ENCODE results near the gene GPR25. TPM values are rescaled to one million over a fixed set of nuclear protein-coding genes. Genes with fewer than 3 reads are reported as not detected.

Gene GPR25
- total and polyA plus RNA-seq, 10 of the 15 experiments (the other 5 are each of a cell fraction or from before 2014, with no cell fraction given) = not detected

- in situ Hi-C loops (cut with MboI) (no loop called here), intact Hi-C loops (cut with micrococcal nuclease; ENCODE audit: unreplicated experiment) (loop anchor here (1.0 to 2.0 kb wide), 2 partner anchors 216 to 279 kb away; no protein-coding TSS in a partner anchor)
- Histone ChIP-seq H2AFZ (ENCODE audit: control insufficient read depth, low read depth, low read length) (no peak overlapping the region), H3K4me2 (ENCODE audit: control insufficient read depth, insufficient read depth) (no peak overlapping the region), H3K27ac (ENCODE audit: control insufficient read depth, insufficient read depth) (no peak overlapping the region), H3K9ac (ENCODE audit: control insufficient read depth, insufficient read depth, low read length) (no peak overlapping the region), H3K4me1 (ENCODE audit: control insufficient read depth, insufficient read depth, low read length) (no peaks in the 10 kb centered on the region), H4K20me1 (ENCODE audit: control insufficient read depth, insufficient read depth) (no peaks in the 10 kb centered on the region), H3K9me3 (replicated peaks; ENCODE audit: control insufficient read depth, insufficient read depth, low read length) (peaks cover 4% of the 10 kb centered on the region; the same call in 2 of the 3 replicates), H3K27me3 (replicated peaks in 1 of 2; ENCODE audit: control insufficient read depth in 2 of 2, insufficient read depth in 2 of 2, low read length in 1 of 2) (no peaks in the 10 kb centered on the region), H3K79me2 (ENCODE audit: control insufficient read depth, insufficient read depth, low read length) (no peaks in the 10 kb centered on the region), H3K4me3 (no peak overlapping the region), H3K36me3 (ENCODE audit: control insufficient read depth in 2 of 2, insufficient read depth in 2 of 2, low read length in 1 of 2) (peaks cover 1 to 7% of the 10 kb centered on the region in 2 experiments; a peak in 1 of 4 replicates)
- TF ChIP-seq, protein P1, sequence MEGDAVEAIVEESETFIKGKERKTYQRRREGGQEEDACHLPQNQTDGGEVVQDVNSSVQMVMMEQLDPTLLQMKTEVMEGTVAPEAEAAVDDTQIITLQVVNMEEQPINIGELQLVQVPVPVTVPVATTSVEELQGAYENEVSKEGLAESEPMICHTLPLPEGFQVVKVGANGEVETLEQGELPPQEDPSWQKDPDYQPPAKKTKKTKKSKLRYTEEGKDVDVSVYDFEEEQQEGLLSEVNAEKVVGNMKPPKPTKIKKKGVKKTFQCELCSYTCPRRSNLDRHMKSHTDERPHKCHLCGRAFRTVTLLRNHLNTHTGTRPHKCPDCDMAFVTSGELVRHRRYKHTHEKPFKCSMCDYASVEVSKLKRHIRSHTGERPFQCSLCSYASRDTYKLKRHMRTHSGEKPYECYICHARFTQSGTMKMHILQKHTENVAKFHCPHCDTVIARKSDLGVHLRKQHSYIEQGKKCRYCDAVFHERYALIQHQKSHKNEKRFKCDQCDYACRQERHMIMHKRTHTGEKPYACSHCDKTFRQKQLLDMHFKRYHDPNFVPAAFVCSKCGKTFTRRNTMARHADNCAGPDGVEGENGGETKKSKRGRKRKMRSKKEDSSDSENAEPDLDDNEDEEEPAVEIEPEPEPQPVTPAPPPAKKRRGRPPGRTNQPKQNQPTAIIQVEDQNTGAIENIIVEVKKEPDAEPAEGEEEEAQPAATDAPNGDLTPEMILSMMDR (IDR thresholded peaks at IDR 0.05 in 2 of 3, conservative IDR thresholded peaks at IDR 0.05 in 1 of 3; ENCODE audit: control insufficient read depth in 2 of 3, extremely low read depth in 1 of 3, insufficient read depth in 1 of 3, low read depth in 3 of 3, low read length in 3 of 3) = peak in 1 of 3 experiments; percentile 2; a peak in 2 of 6 replicates
- TF ChIP-seq SMC3 (IDR thresholded peaks at IDR 0.05; ENCODE audit: borderline replicate concordance, low read length) = peak; percentile 20; the same call in 1 of the 2 replicates
- TF ChIP-seq, protein P2, sequence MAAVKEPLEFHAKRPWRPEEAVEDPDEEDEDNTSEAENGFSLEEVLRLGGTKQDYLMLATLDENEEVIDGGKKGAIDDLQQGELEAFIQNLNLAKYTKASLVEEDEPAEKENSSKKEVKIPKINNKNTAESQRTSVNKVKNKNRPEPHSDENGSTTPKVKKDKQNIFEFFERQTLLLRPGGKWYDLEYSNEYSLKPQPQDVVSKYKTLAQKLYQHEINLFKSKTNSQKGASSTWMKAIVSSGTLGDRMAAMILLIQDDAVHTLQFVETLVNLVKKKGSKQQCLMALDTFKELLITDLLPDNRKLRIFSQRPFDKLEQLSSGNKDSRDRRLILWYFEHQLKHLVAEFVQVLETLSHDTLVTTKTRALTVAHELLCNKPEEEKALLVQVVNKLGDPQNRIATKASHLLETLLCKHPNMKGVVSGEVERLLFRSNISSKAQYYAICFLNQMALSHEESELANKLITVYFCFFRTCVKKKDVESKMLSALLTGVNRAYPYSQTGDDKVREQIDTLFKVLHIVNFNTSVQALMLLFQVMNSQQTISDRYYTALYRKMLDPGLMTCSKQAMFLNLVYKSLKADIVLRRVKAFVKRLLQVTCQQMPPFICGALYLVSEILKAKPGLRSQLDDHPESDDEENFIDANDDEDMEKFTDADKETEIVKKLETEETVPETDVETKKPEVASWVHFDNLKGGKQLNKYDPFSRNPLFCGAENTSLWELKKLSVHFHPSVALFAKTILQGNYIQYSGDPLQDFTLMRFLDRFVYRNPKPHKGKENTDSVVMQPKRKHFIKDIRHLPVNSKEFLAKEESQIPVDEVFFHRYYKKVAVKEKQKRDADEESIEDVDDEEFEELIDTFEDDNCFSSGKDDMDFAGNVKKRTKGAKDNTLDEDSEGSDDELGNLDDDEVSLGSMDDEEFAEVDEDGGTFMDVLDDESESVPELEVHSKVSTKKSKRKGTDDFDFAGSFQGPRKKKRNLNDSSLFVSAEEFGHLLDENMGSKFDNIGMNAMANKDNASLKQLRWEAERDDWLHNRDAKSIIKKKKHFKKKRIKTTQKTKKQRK (IDR thresholded peaks at IDR 0.05; ENCODE audit: low read depth, low read length) = no peak
- TF ChIP-seq RAD21 (IDR thresholded peaks at IDR 0.05; ENCODE audit: insufficient read depth, low read depth, low read length) = peak; percentile 28; the same call in 1 of the 2 replicates
- no peak for TF ChIP-seq NFIC (IDR thresholded peaks at IDR 0.05; ENCODE audit: low read depth, low read length)
- FAIRE-seq (no peak), ATAC-seq (0 out of 3 replicates have a peak, but pooled peaks have one; percentile 42), DNase-seq (ENCODE audit: low read depth, low spot score) (no peak)
- WGBS (ENCODE audit: insufficient coverage, insufficient replicate concordance, low lambda C conversion rate, missing lambda C conversion rate) = 23% methylated on average over 2 of the region's 2 CpGs
- ChIA-PET POLR2A (no interaction called here), CTCF (interaction anchor here (0.7 to 6.6 kb wide), 33 partner anchors 9 to 309 kb away, joined by 3 to 75 read pairs (median 4); no protein-coding TSS in a partner anchor), SMC1A (ENCODE audit: uncharacterized antibody, unreplicated experiment) (interaction anchor here (0.7 to 3.1 kb wide), 26 partner anchors 9 to 302 kb away, joined by 3 to 36 read pairs (median 4); partner anchors contain the start of gene KIF14), RAD21 (ENCODE audit: unreplicated experiment) (interaction anchor here (0.7 to 3.1 kb wide), 15 partner anchors 23 to 301 kb away, joined by 3 to 41 read pairs (median 3); partner anchors contain the start of gene INAVA)
- no TSS peak for BruUV-seq (replicated peaks)
Measured at GRCh38 chr1:200837931-200838571, 34.7 kb upstream of the GPR25 start.
